Measurements from ENCODE around the gene CAPN13. TPM values are rescaled to one million over a fixed set of nuclear protein-coding genes. Genes with fewer than 3 reads are reported as not detected.
A peak's percentile ranks its signal among the peaks of the same experiment; 100 is the strongest.

CAPN13 gene
- total and polyA plus RNA-seq, 4 experiments from 2014 or later: not detected

DNA sequence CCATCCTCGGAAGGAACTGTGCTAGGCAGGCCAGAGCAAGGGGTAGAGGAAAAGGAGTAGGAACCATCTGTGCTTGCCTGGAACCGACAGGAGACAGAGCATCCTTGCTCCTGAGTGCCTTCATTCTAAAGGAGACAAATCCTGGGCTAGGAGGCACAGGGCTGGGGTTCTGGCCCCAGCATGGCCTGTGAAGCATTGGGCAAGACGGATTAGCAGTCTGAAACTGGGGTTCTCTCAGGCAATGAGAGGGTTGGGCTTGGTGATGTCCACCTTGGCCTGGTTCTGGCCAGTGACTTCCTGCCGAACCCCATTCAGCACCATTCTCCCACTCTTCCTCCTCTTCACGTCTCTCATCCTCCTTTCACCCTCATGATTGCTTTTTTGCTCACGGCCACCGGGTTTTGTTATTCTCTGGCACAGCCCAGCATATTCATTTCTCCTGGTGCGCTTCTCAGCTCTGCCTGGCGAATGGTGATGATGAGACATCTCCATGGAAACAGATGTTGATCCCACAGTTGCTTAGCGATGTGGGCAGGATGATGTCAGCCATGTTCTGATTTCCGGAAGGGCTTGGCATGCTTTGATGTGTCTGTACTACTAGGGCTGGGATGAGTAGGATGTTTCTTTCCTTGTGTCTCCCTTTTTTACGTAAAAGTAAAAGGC lies 127.7 kb downstream of the CAPN13 start:
- H3K4me3 ChIP-seq (ENCODE audit: low read length in 2 of 2): no peak overlapping the region
- Mint-ChIP-seq H3K4me1 (no peaks in the 10 kb centered on the region), H3K9me3 (no peaks in the 10 kb centered on the region), H3K27me3 (peaks cover 2% of the 10 kb centered on the region in 2 donors), H3K36me3 (no peaks in the 10 kb centered on the region), H3K4me3 (no peak overlapping the region), H3K27ac (peak overlapping the region in 3 of 7 donors; percentile 16 to 54 (median 52))
- POLR2A ChIA-PET (ENCODE audit: partially characterized antibody): no interaction called here
- intact Hi-C loops (cut with micrococcal nuclease): no loop called here
- CTCF ChIA-PET (ENCODE audit: partially characterized antibody): no interaction called here
- H3K27me3 ChIP-seq (ENCODE audit: insufficient read depth, low read length): no peaks in the 10 kb centered on the region
- H3K9me3 ChIP-seq (ENCODE audit: control insufficient read depth in 1 of 2, low read length in 2 of 2): no peaks in the 10 kb centered on the region
- no peak overlapping the region for H3K27ac ChIP-seq (ENCODE audit: low read depth, low read length)
- H3K4me1 ChIP-seq (ENCODE audit: insufficient read depth, low read length): no peaks in the 10 kb centered on the region
- peak in 4 of 5 donors; percentile 7 to 18 (median 10) for DNase-seq
- no peaks in the 10 kb centered on the region for H3K36me3 ChIP-seq (ENCODE audit: insufficient read depth, low read length)

GRCh38 chr2:30678410-30679137 lies 128.7 kb downstream of the CAPN13 start:
- CTCF ChIA-PET (ENCODE audit: partially characterized antibody): no interaction called here
- Mint-ChIP-seq H3K36me3 (no peaks in the 10 kb centered on the region), H3K9me3 (no peaks in the 10 kb centered on the region), H3K4me3 (no peak overlapping the region), H3K4me1 (no peaks in the 10 kb centered on the region), H3K27ac (no peak overlapping the region), H3K27me3 (peaks cover 2 to 5% of the 10 kb centered on the region in 2 donors)
- Histone ChIP-seq H3K27ac (ENCODE audit: low read depth, low read length) (no peak overlapping the region), H3K4me1 (ENCODE audit: insufficient read depth, low read length) (no peaks in the 10 kb centered on the region), H3K9me3 (ENCODE audit: control insufficient read depth in 1 of 2, low read length in 2 of 2) (no peaks in the 10 kb centered on the region), H3K36me3 (ENCODE audit: insufficient read depth, low read length) (no peaks in the 10 kb centered on the region), H3K27me3 (ENCODE audit: insufficient read depth, low read length) (no peaks in the 10 kb centered on the region), H3K4me3 (ENCODE audit: low read length in 2 of 2) (no peak overlapping the region)
- intact Hi-C loops (cut with micrococcal nuclease): no loop called here
- no peak for DNase-seq
- POLR2A ChIA-PET (ENCODE audit: partially characterized antibody): no interaction called here

DNA sequence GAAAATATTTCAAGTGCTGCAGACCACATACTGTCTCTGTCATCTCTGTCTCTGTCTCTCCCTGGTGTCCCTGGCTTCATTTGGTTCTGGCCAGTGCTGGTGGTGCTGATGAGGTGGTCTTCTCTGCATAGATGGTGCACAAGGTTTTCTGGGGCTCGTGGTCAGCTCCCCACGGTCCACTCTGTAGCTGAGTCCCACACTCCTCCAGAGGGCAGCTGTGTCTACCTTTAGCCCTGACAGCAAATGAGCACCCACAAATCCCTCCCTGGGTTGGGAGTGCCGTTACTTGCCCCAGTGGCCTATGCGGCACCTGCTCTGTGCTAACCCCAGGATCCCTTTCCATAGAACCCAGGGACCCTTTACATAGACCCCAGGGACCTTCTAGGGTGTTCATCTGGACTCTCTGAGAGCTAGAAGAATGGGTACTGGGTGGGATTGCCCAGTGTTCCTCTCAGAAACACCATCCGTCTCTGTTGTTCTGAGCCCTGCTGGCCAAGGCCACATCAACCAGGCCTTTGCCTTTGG lies 129.3 kb downstream of the CAPN13 start:
- CTCF ChIA-PET (ENCODE audit: partially characterized antibody): no interaction called here

DNA sequence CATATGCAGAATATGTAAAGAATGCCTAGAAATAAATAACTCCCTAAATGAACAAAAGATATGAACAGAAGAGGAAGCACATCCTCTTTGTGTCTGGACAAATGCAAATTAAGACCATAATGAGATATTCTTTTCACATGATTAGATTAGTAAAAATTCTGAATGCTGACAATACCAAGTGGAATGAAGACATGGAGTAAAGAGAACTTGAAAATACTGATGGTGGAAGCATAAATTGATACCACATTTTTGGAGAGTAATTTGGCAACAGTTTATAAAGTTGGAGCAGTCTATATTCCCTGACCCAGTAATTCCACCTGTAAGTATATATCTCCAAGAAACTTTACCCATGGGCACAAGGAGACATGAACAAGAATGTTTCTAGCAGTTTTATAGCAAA lies 130.0 kb downstream of the CAPN13 start:
- Mint-ChIP-seq H3K9me3 (no peaks in the 10 kb centered on the region), H3K4me1 (no peaks in the 10 kb centered on the region), H3K27ac (no peak overlapping the region), H3K27me3 (peaks cover 6 to 7% of the 10 kb centered on the region in 2 donors), H3K36me3 (no peaks in the 10 kb centered on the region), H3K4me3 (no peak overlapping the region)
- no peak for DNase-seq
- intact Hi-C loops (cut with micrococcal nuclease): no loop called here
- no peaks in the 10 kb centered on the region for H3K27me3 ChIP-seq (ENCODE audit: insufficient read depth, low read length)
- no peaks in the 10 kb centered on the region for H3K36me3 ChIP-seq (ENCODE audit: insufficient read depth, low read length)
- ChIA-PET POLR2A (ENCODE audit: partially characterized antibody) (no interaction called here), CTCF (ENCODE audit: partially characterized antibody) (no interaction called here)
- H3K4me1 ChIP-seq (ENCODE audit: insufficient read depth, low read length): no peaks in the 10 kb centered on the region
- no peak overlapping the region for H3K4me3 ChIP-seq (ENCODE audit: low read length in 2 of 2)
- H3K27ac ChIP-seq (ENCODE audit: low read depth, low read length): no peak overlapping the region
- H3K9me3 ChIP-seq (ENCODE audit: control insufficient read depth in 1 of 2, low read length in 2 of 2): no peaks in the 10 kb centered on the region

More for the DNA sequence above, 129.3 kb downstream of the CAPN13 start:
- no peaks in the 10 kb centered on the region for H3K36me3 Mint-ChIP-seq
- Histone ChIP-seq H3K4me3 (ENCODE audit: low read length in 2 of 2) (no peak overlapping the region), H3K27ac (ENCODE audit: low read depth, low read length) (no peak overlapping the region), H3K4me1 (ENCODE audit: insufficient read depth, low read length) (no peaks in the 10 kb centered on the region), H3K36me3 (ENCODE audit: insufficient read depth, low read length) (no peaks in the 10 kb centered on the region), H3K9me3 (ENCODE audit: control insufficient read depth in 1 of 2, low read length in 2 of 2) (no peaks in the 10 kb centered on the region), H3K27me3 (ENCODE audit: insufficient read depth, low read length) (no peaks in the 10 kb centered on the region)
- peaks cover 2 to 7% of the 10 kb centered on the region in 2 donors for H3K27me3 Mint-ChIP-seq
- H3K4me1 Mint-ChIP-seq: no peaks in the 10 kb centered on the region
- no peak overlapping the region for H3K4me3 Mint-ChIP-seq
- peak overlapping the region in 1 of 7 donors; percentile 74 for H3K27ac Mint-ChIP-seq
- DNase-seq: no peak
- intact Hi-C loops (cut with micrococcal nuclease): no loop called here
- POLR2A ChIA-PET (ENCODE audit: partially characterized antibody): no interaction called here
- no peaks in the 10 kb centered on the region for H3K9me3 Mint-ChIP-seq

DNA sequence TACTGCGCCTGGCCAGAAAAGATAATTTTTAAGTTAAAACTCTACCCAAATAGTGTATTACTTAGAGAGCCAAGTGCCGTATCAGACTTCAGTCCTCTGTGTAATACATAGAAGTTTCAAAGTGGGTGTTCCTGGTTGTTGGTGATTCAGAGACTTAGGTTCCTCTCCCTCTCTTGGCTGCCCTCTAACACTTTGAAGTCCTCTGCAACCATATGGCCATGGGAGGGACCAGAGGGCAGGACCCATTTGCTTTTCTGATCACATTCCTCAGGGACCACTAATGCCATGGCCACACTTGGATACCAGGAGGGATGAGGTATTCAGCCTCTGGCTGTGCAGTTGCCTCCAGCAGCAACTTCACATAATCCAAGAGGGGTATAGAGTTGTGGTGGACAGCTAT lies 131.5 kb downstream of the CAPN13 start:
- H3K27ac Mint-ChIP-seq: no peak overlapping the region
- intact Hi-C loops (cut with micrococcal nuclease): no loop called here
- CTCF ChIA-PET (ENCODE audit: partially characterized antibody): no interaction called here
- no peaks in the 10 kb centered on the region for H3K4me1 Mint-ChIP-seq
- H3K4me3 Mint-ChIP-seq: no peak overlapping the region
- no peaks in the 10 kb centered on the region for H3K27me3 ChIP-seq (ENCODE audit: insufficient read depth, low read length)
- no peak overlapping the region for H3K4me3 ChIP-seq (ENCODE audit: low read length in 2 of 2)
- H3K27me3 Mint-ChIP-seq: peaks cover 7 to 10% of the 10 kb centered on the region in 2 donors
- H3K36me3 ChIP-seq (ENCODE audit: insufficient read depth, low read length): no peaks in the 10 kb centered on the region
- no peaks in the 10 kb centered on the region for H3K9me3 ChIP-seq (ENCODE audit: control insufficient read depth in 1 of 2, low read length in 2 of 2)
- no peak overlapping the region for H3K27ac ChIP-seq (ENCODE audit: low read depth, low read length)
- H3K9me3 Mint-ChIP-seq: peaks cover 0 to 5% (median under 1%) of the 10 kb centered on the region in 8 donors
- H3K36me3 Mint-ChIP-seq: peaks cover 0 to under 1% of the 10 kb centered on the region in 2 donors
- POLR2A ChIA-PET (ENCODE audit: partially characterized antibody): no interaction called here
- DNase-seq: no peak
- no peaks in the 10 kb centered on the region for H3K4me1 ChIP-seq (ENCODE audit: insufficient read depth, low read length)

DNA sequence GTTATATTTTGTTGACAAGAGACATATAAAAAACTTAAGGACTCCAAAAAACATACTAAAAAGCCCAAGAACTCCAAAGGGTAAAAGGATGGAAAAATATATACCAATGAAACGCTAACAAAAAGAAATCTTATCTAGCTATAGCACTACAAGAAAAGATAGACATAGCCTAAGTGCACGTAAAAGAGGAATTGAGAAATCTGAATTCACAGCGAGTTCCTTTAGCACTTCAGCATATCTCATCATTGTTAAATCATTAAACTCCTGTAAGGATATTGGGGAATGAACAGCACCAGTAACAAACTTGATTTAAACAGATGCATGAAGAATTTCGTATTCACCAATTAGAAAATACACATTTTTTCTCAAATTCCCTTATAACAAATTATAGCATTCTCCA lies 134.1 kb downstream of the CAPN13 start:
- peaks cover 7 to 10% of the 10 kb centered on the region in 2 donors for H3K27me3 Mint-ChIP-seq
- Histone ChIP-seq H3K27ac (ENCODE audit: low read depth, low read length) (no peak overlapping the region), H3K36me3 (ENCODE audit: insufficient read depth, low read length) (no peaks in the 10 kb centered on the region), H3K9me3 (ENCODE audit: control insufficient read depth in 1 of 2, low read length in 2 of 2) (no peaks in the 10 kb centered on the region), H3K27me3 (ENCODE audit: insufficient read depth, low read length) (no peaks in the 10 kb centered on the region), H3K4me3 (ENCODE audit: low read length in 2 of 2) (no peak overlapping the region), H3K4me1 (ENCODE audit: insufficient read depth, low read length) (no peaks in the 10 kb centered on the region)
- no peak overlapping the region for H3K27ac Mint-ChIP-seq
- DNase-seq: no peak
- H3K4me1 Mint-ChIP-seq: no peaks in the 10 kb centered on the region
- H3K36me3 Mint-ChIP-seq: peaks cover 2 to 11% of the 10 kb centered on the region in 2 donors
- ChIA-PET CTCF (ENCODE audit: partially characterized antibody) (no interaction called here), POLR2A (ENCODE audit: partially characterized antibody) (no interaction called here)
- no peak overlapping the region for H3K4me3 Mint-ChIP-seq
- peaks cover 0 to 26% (median 21%) of the 10 kb centered on the region in 8 donors for H3K9me3 Mint-ChIP-seq
- intact Hi-C loops (cut with micrococcal nuclease): no loop called here

Data from CD4-positive, alpha-beta memory T cell (primary cell).